Neural progenitor cell (in vitro differentiated cells): Measurements from ENCODE around the gene FOXI1. TPM values are rescaled to one million over a fixed set of nuclear protein-coding genes. Genes with fewer than 3 reads are reported as not detected.

ENCODE experiments used
- DNase-seq: peaks from one replicate; pipeline ENCODE4 v3.0.0-alpha.2; 2016; ENCODE audit warnings: low spot score
- H2AFZ ChIP-seq: fragments of 200-600 bp; sonication (generic); replicated peaks from 2 replicates; pipeline ENCODE4 v1.6.1; 2016; ENCODE audit warnings: antibody characterized with exemption
- H3F3A ChIP-seq: fragments of 200-600 bp; sonication (generic); 2 replicates; pipeline ENCODE4 v1.6.1; 2016; ENCODE audit warnings: antibody characterized with exemption, low read depth
- H3K27ac ChIP-seq: fragments of 200-600 bp; sonication (generic); 2 replicates; pipeline ENCODE4 v1.5.1; 2016; ENCODE audit warnings: mild to moderate bottlenecking
- H3K27me3 ChIP-seq: fragments of 200-600 bp; sonication (generic); 2 replicates; pipeline ENCODE4 v1.6.1; 2016; ENCODE audit warnings: mild to moderate bottlenecking, moderate library complexity
- H3K36me3 ChIP-seq: fragments of 200-600 bp; sonication (generic); 2 replicates; pipeline ENCODE4 v1.5.1; 2016
- H3K4me1 ChIP-seq: fragments of 200-600 bp; sonication (generic); 2 replicates; pipeline ENCODE4 v1.6.1; 2016; ENCODE audit warnings: mixed run types
- H3K4me2 ChIP-seq: fragments of 200-600 bp; sonication (generic); 2 replicates; pipeline ENCODE4 v1.6.1; 2016
- H3K4me3 ChIP-seq: fragments of 200-600 bp; sonication (generic); 2 replicates; pipeline ENCODE4 v1.5.1; 2016
- H3K79me2 ChIP-seq: fragments of 200-600 bp; sonication (generic); 2 replicates; pipeline ENCODE4 v1.6.1; 2016; ENCODE audit warnings: low read depth
- H3K9ac ChIP-seq: fragments of 200-600 bp; sonication (generic); 2 replicates; pipeline ENCODE4 v1.6.1; 2016
- H3K9me3 ChIP-seq: fragments of 200-600 bp; sonication (generic); 2 replicates; pipeline ENCODE4 v1.5.1; 2016; ENCODE audit warnings: low read depth
- H4K20me1 ChIP-seq: fragments of 200-600 bp; sonication (generic); 2 replicates; pipeline ENCODE4 v1.6.1; 2016; ENCODE audit warnings: low read depth
- H3K27ac Mint-ChIP-seq: 3 replicates; pipeline ENCODE4 v1.8.0; 2021; ENCODE audit warnings: mixed read lengths
- H3K27me3 Mint-ChIP-seq: 2 replicates; pipeline ENCODE4 v1.8.0; 2022; ENCODE audit warnings: low read depth, mild to moderate bottlenecking, inconsistent platforms, moderate library complexity, mixed read lengths; ENCODE audit not compliant: insufficient read depth
- H3K36me3 Mint-ChIP-seq: 3 replicates; pipeline ENCODE4 v1.8.0; 2021; ENCODE audit warnings: mixed read lengths
- H3K4me1 Mint-ChIP-seq: 3 replicates; pipeline ENCODE4 v1.8.0; 2021; ENCODE audit warnings: mixed read lengths
- H3K4me3 Mint-ChIP-seq: 3 replicates; pipeline ENCODE4 v1.8.0; 2021; ENCODE audit warnings: mild to moderate bottlenecking, moderate library complexity, mixed read lengths
- H3K9me3 Mint-ChIP-seq: 3 replicates; pipeline ENCODE4 v1.8.0; 2020; ENCODE audit warnings: mixed read lengths
- CTCF ChIP-seq: fragments of 200-600 bp; sonication (generic); IDR thresholded peaks from 2 replicates; pipeline ENCODE4 v1.5.1; 2017; ENCODE audit warnings: antibody characterized with exemption, mild to moderate bottlenecking
- EZH2 ChIP-seq: fragments of 200-600 bp; sonication (generic); IDR thresholded peaks from 2 replicates; pipeline ENCODE4 v1.6.1; 2017; ENCODE audit warnings: antibody characterized with exemption, mild to moderate bottlenecking, moderate library complexity
- EZH2phosphoT487 ChIP-seq: fragments of 200-600 bp; sonication (generic); IDR thresholded peaks from 2 replicates; pipeline ENCODE4 v1.6.1; 2017; ENCODE audit warnings: antibody characterized with exemption
- total RNA-seq: library from RNA; depleted of rRNA; stranded (reverse); fragments of >200 nt; gene quantifications from 2 replicates; pipeline ENCODE4 v1.2.3, GENCODE V29; 2015; ENCODE audit warnings: low replicate concordance

Gene FOXI1
- total RNA-seq, result 0.09 TPM in 1 of 2 replicates, not detected in the other

GRCh38 chr5:170105642-170106611 lies at the start of gene FOXI1:
FOXI1 (plus strand) TSS chr5:170105897; CDS start chr5:170105958, 61 bp downstream.
- no peaks in the 10 kb centered on the region for H3F3A ChIP-seq
- no peak within 1 kb of the TSS for H3K9ac ChIP-seq
- Mint-ChIP-seq H3K4me3 (no peak within 1 kb of the TSS), H3K27me3 (peaks cover 11% of the 10 kb centered on the region), H3K27ac (peak within 1 kb of the TSS; percentile 53), H3K9me3 (no peaks in the 10 kb centered on the region), H3K4me1 (peaks cover 13% of the 10 kb centered on the region), H3K36me3 (no peaks in the 10 kb centered on the region)
- DNase-seq, result peak; percentile 28
- no peak within 1 kb of the TSS for H3K4me2 ChIP-seq
- peaks cover 16% of the 10 kb centered on the region for H3K4me1 ChIP-seq
- H3K27me3 ChIP-seq, result peaks cover 95% of the 10 kb centered on the region
- no peak within 1 kb of the TSS for H2AFZ ChIP-seq
- no peak within 1 kb of the TSS for H3K27ac ChIP-seq
- H3K9me3 ChIP-seq, result no peaks in the 10 kb centered on the region
- no peaks in the 10 kb centered on the region for H3K79me2 ChIP-seq
- H3K4me3 ChIP-seq, result no peak within 1 kb of the TSS
- H3K36me3 ChIP-seq, result no peaks in the 10 kb centered on the region
- TF ChIP-seq EZH2phosphoT487 (no peak), CTCF (no peak), EZH2 (no peak)
- no peaks in the 10 kb centered on the region for H4K20me1 ChIP-seq

GRCh38 chr5:170056561-170057267 lies 49.0 kb upstream of the FOXI1 start:
- Mint-ChIP-seq H3K36me3 (no peaks in the 10 kb centered on the region), H3K4me3 (no peak overlapping the region), H3K9me3 (no peaks in the 10 kb centered on the region), H3K27me3 (peaks cover 2% of the 10 kb centered on the region), H3K4me1 (no peaks in the 10 kb centered on the region), H3K27ac (no peak overlapping the region)
- Histone ChIP-seq H3K27ac (no peak overlapping the region), H3K4me1 (no peaks in the 10 kb centered on the region), H4K20me1 (no peaks in the 10 kb centered on the region), H3K27me3 (no peaks in the 10 kb centered on the region), H3K36me3 (no peaks in the 10 kb centered on the region), H3K9ac (no peak overlapping the region), H2AFZ (no peak overlapping the region), H3K4me2 (no peak overlapping the region), H3F3A (no peaks in the 10 kb centered on the region), H3K79me2 (no peaks in the 10 kb centered on the region), H3K4me3 (no peak overlapping the region), H3K9me3 (no peaks in the 10 kb centered on the region)
- TF ChIP-seq EZH2, result no peak
- TF ChIP-seq CTCF, result no peak
- TF ChIP-seq EZH2phosphoT487, result no peak
- no peak for DNase-seq

GRCh38 chr5:170057311-170057710 lies 48.4 kb upstream of the FOXI1 start:
- Histone ChIP-seq H4K20me1 (no peaks in the 10 kb centered on the region), H3K27me3 (no peaks in the 10 kb centered on the region), H3K36me3 (no peaks in the 10 kb centered on the region), H3K4me3 (no peak overlapping the region), H3F3A (no peaks in the 10 kb centered on the region), H3K27ac (no peak overlapping the region), H3K4me1 (no peaks in the 10 kb centered on the region), H2AFZ (no peak overlapping the region), H3K9me3 (no peaks in the 10 kb centered on the region), H3K4me2 (no peak overlapping the region), H3K9ac (no peak overlapping the region), H3K79me2 (no peaks in the 10 kb centered on the region)
- TF ChIP-seq CTCF, result no peak
- TF ChIP-seq EZH2phosphoT487, result no peak
- TF ChIP-seq EZH2, result no peak
- Mint-ChIP-seq H3K9me3 (no peaks in the 10 kb centered on the region), H3K4me1 (no peaks in the 10 kb centered on the region), H3K27ac (no peak overlapping the region), H3K27me3 (peaks cover 2% of the 10 kb centered on the region), H3K4me3 (no peak overlapping the region), H3K36me3 (no peaks in the 10 kb centered on the region)
- no peak for DNase-seq
